T47D (cell line): ENCODE results near the gene ATRNL1.
"Not testable (repeated sequence)": the region's sequence is repeated elsewhere in the genome, so short reads cannot be mapped to it uniquely, and the experiment has no call there.

Experiments
- DNase-seq, 2 experiments: peaks; one replicate each; pipeline versions ENCODE4 v3.0.0 to v3.0.0-alpha.2; 2011 to 2012; ENCODE audit warnings: low read depth in 1 of 2, low spot score in 1 of 2
- JUND ChIP-seq: IDR thresholded peaks from 2 replicates; pipeline ENCODE4 v1.6.1; 2012; ENCODE audit warnings: low read depth
- in situ Hi-C: cut with HindIII; loops from 2 replicates; pipeline ENCODE4 v1.10.0; 2016; ENCODE audit warnings: low sequenced_read_pairs, low pct_unique_long_range_greater_than_20kb

ATRNL1 gene

GRCh38 chr10:115321360-115321759 lies 228.2 kb downstream of the ATRNL1 start:
- in situ Hi-C loops: no loop called here
- TF ChIP-seq JUND: no peak
- DNase-seq: peak in 1 of 2 experiments; percentile 4

GRCh38 chr10:115328331-115328730 lies 235.2 kb downstream of the ATRNL1 start:
- no peak for DNase-seq
- in situ Hi-C loops: no loop called here
- no peak for TF ChIP-seq JUND

- no peak for DNase-seq
- in situ Hi-C loops: no loop called here
- TF ChIP-seq JUND: no peak
Measured at GRCh38 chr10:115335366-115335765, 242.2 kb downstream of the ATRNL1 start.

- no peak for TF ChIP-seq JUND
- in situ Hi-C loops: no loop called here
- DNase-seq: peak; percentile 47 to 79
Measured at GRCh38 chr10:115355162-115355760, 262.1 kb downstream of the ATRNL1 start.

GRCh38 chr10:115367920-115368319 lies 274.8 kb downstream of the ATRNL1 start:
- DNase-seq, in situ Hi-C loops: not testable (repeated sequence)

GRCh38 chr10:115379064-115379463 lies 285.9 kb downstream of the ATRNL1 start:
- TF ChIP-seq JUND: no peak
- no peak for DNase-seq
- in situ Hi-C loops: no loop called here

GRCh38 chr10:115384665-115385064 lies 291.5 kb downstream of the ATRNL1 start:
- TF ChIP-seq JUND: no peak
- no peak for DNase-seq
- in situ Hi-C loops: no loop called here

- in situ Hi-C loops: no loop called here
- DNase-seq: no peak
Measured at GRCh38 chr10:115390607-115391006, 297.4 kb downstream of the ATRNL1 start.

GRCh38 chr10:115398026-115398425 lies 304.9 kb downstream of the ATRNL1 start:
- TF ChIP-seq JUND: no peak
- in situ Hi-C loops: no loop called here
- DNase-seq: no peak

More at GRCh38 chr10:115390607-115391006, 297.4 kb downstream of the ATRNL1 start:
- TF ChIP-seq JUND: no peak

GRCh38 chr10:115402699-115403098 lies 309.5 kb downstream of the ATRNL1 start:
- DNase-seq: no peak
- TF ChIP-seq JUND: no peak
- in situ Hi-C loops: no loop called here

- in situ Hi-C loops, DNase-seq: not testable (repeated sequence)
Measured at GRCh38 chr10:115405838-115406237, 312.7 kb downstream of the ATRNL1 start.

GRCh38 chr10:115409347-115409746 lies 316.2 kb downstream of the ATRNL1 start:
- in situ Hi-C loops: no loop called here
- no peak for TF ChIP-seq JUND
- DNase-seq: no peak

GRCh38 chr10:115417585-115418265 lies 324.6 kb downstream of the ATRNL1 start:
- peak; percentile 21 to 73 for DNase-seq
- TF ChIP-seq JUND: no peak
- in situ Hi-C loops: no loop called here

GRCh38 chr10:115422624-115423023 lies 329.5 kb downstream of the ATRNL1 start:
- in situ Hi-C loops: no loop called here
- no peak for TF ChIP-seq JUND
- DNase-seq: no peak
